Measurements from ENCODE around the gene MLLT3.

- no peak for TF ChIP-seq CTCF (IDR thresholded peaks at IDR 0.05)
- TF ChIP-seq POLR2A (IDR thresholded peaks at IDR 0.05), result no peak
Measured at GRCh38 chr9:20538956-20539355, 83.3 kb downstream of the MLLT3 start.

Measured in right lobe of liver (tissue), 4 donors.